Measurements from ENCODE around the gene CSPG4.

GRCh38 chr15:75640483-75641178 lies 72.0 kb downstream of the CSPG4 start:
- TF ChIP-seq SPI1 (IDR thresholded peaks at IDR 0.05; ENCODE audit: borderline replicate concordance, insufficient read depth, low read depth, low read length) (no peak), MXI1 (IDR thresholded peaks at IDR 0.05; ENCODE audit: low read depth, low read length) (no peak), RAD21 (IDR thresholded peaks at IDR 0.05; ENCODE audit: insufficient read depth, low read depth, low read length) (peak; percentile 72), CTCF (IDR thresholded peaks at IDR 0.05 in 2 of 3, conservative IDR thresholded peaks at IDR 0.05 in 1 of 3; ENCODE audit: control insufficient read depth in 2 of 3, extremely low read depth in 1 of 3, insufficient read depth in 1 of 3, low read depth in 3 of 3, low read length in 3 of 3) (peak; percentile 36 to 74 (median 43); a peak in 5 of 6 replicates), EP300 (IDR thresholded peaks at IDR 0.05; ENCODE audit: borderline replicate concordance in 1 of 2, control insufficient read depth in 1 of 2, low read depth in 2 of 2, low read length in 2 of 2) (no peak), EZH2 (IDR thresholded peaks at IDR 0.05; ENCODE audit: borderline replicate concordance, control insufficient read depth, low read depth, low read length) (no peak), ELK1 (IDR thresholded peaks at IDR 0.05; ENCODE audit: low read depth, low read length) (no peak)
